ENCODE data around the gene PARL.

- TF ChIP-seq CTCF (conservative IDR thresholded peaks at IDR 0.05) (no peak), EZH2 (IDR thresholded peaks at IDR 0.05; ENCODE audit: low read depth) (no peak)
Observed at GRCh38 chr3:183828538-183828870, 56.2 kb downstream of the PARL start.
